ENCODE results near the gene NUTM2F. TPM values are rescaled to one million over a fixed set of nuclear protein-coding genes. Genes with fewer than 3 reads are reported as not detected.

NUTM2F gene
- total and polyA plus RNA-seq, 2 donors (not counting 3 experiments of a cell fraction or from before 2014, with no cell fraction given): not detected

DNA sequence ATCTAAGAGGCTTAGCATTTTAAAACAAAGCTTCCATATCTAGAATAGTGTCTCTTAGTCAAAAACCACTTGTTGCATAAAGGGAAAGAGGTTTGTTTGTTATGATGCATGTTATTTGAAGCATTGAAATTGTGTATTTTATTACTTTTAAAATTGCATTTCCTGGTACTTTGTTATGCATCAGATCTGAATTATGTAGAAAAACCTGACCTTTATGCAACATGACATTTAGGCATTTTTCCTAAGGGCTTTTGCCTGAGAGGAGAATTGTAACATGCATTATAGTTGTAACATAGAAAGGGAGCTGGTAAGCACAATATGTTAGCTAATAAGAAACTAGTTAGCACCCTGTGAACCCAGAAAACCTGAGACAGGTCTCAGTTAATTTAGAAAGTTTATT is 47.3 kb downstream of the NUTM2F start:
- H3K4me2 ChIP-seq (ENCODE audit: insufficient read depth, low read length): no peak overlapping the region
- H3K27ac ChIP-seq (ENCODE audit: insufficient read depth, low read depth, low read length): no peak overlapping the region
- H2AFZ ChIP-seq (ENCODE audit: low read depth, low read length): no peak overlapping the region
- no peaks in the 10 kb centered on the region for H4K20me1 ChIP-seq (replicated peaks; ENCODE audit: control insufficient read depth, extremely low read depth, insufficient read depth, low read length)
- no TSS peak for BruUV-seq (replicated peaks)
- ChIA-PET POLR2A (no interaction called here), CTCF (no interaction called here)
- peaks cover 8% of the 10 kb centered on the region for H3K4me1 ChIP-seq (ENCODE audit: control insufficient read depth, extremely low read depth, insufficient read depth, low read length)
- no peaks in the 10 kb centered on the region for H3K27me3 ChIP-seq (ENCODE audit: control insufficient read depth in 2 of 2, insufficient read depth in 2 of 2, low read length in 2 of 2)
- H3K9me3 ChIP-seq (replicated peaks; ENCODE audit: control insufficient read depth, insufficient read depth, low read length): no peaks in the 10 kb centered on the region
- no peak overlapping the region for H3K9ac ChIP-seq (replicated peaks; ENCODE audit: extremely low read depth, insufficient read depth, low read length)
- no peaks in the 10 kb centered on the region for H3K9me1 ChIP-seq (replicated peaks; ENCODE audit: control insufficient read depth, extremely low read depth, insufficient read depth, low read length)
- dilution Hi-C loops (cut with MboI; ENCODE audit: extremely low pct_ligation_motif_present, low sequenced_read_pairs): no loop called here
- no peak overlapping the region for H3K4me3 ChIP-seq (replicated peaks in 1 of 3; ENCODE audit: insufficient read depth in 1 of 3, low read depth in 1 of 3, low read length in 3 of 3)
- DNase-seq (ENCODE audit: low read depth, low spot score) (no peak), FAIRE-seq (no peak)
- H3K79me2 ChIP-seq (ENCODE audit: control insufficient read depth, insufficient read depth, low read length): peaks cover 2% of the 10 kb centered on the region
- peaks cover 5 to 6% of the 10 kb centered on the region in 2 experiments for H3K36me3 ChIP-seq (ENCODE audit: control insufficient read depth in 2 of 2, extremely low read depth in 1 of 2, insufficient read depth in 2 of 2, low read length in 2 of 2)
- intact Hi-C loops (cut with micrococcal nuclease): no loop called here
- TF ChIP-seq JUN (IDR thresholded peaks at IDR 0.05; ENCODE audit: borderline replicate concordance, insufficient read depth, insufficient read length, low read depth) (no peak), POLR2AphosphoS5 (IDR thresholded peaks at IDR 0.05; ENCODE audit: insufficient read depth, low read depth, low read length) (no peak), POLR2A (IDR thresholded peaks at IDR 0.05; ENCODE audit: low read depth, low read length) (no peak), FOS (IDR thresholded peaks at IDR 0.05; ENCODE audit: borderline replicate concordance, insufficient read depth, low read length) (no peak), MYC (IDR thresholded peaks at IDR 0.05; ENCODE audit: low read depth, low read length) (no peak), GATA2 (IDR thresholded peaks at IDR 0.05; ENCODE audit: insufficient read depth, insufficient read length, low read depth, low read length) (no peak), EZH2 (IDR thresholded peaks at IDR 0.05; ENCODE audit: borderline replicate concordance, low read depth, low read length, severe bottlenecking) (no peak), CTCF (IDR thresholded peaks at IDR 0.05; ENCODE audit: extremely low read depth in 1 of 2, insufficient read depth in 1 of 2, low read depth in 1 of 2, low read length in 2 of 2) (no peak)
- TF ChIP-seq, protein P1, sequence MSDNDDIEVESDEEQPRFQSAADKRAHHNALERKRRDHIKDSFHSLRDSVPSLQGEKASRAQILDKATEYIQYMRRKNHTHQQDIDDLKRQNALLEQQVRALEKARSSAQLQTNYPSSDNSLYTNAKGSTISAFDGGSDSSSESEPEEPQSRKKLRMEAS (IDR thresholded peaks at IDR 0.05; ENCODE audit: insufficient read depth, insufficient read length): no peak
